Hepatocyte (in vitro differentiated cells): Measurements from ENCODE around the gene SPPL2C.

Source experiments
- CTCF ChIP-seq: fragments of 200-600 bp; sonication (generic); IDR thresholded peaks from 2 replicates; pipeline ENCODE4 v1.5.1; 2016; ENCODE audit warnings: antibody characterized with exemption, mild to moderate bottlenecking; ENCODE audit not compliant: poor library complexity
- EZH2 ChIP-seq: fragments of 200-600 bp; sonication (generic); IDR thresholded peaks from 2 replicates; pipeline ENCODE4 v1.6.1; 2016; ENCODE audit warnings: antibody characterized with exemption, mild to moderate bottlenecking, borderline replicate concordance

- no peak for TF ChIP-seq CTCF
- no peak for TF ChIP-seq EZH2
Measured at GRCh38 chr17:45848405-45848804, 3.7 kb downstream of the SPPL2C start.
